ENCODE data around the gene NTPCR. TPM values are rescaled to one million over a fixed set of nuclear protein-coding genes. Genes with fewer than 3 reads are reported as not detected.

Gene NTPCR
- total and polyA plus RNA-seq, 2 donors (not counting 3 experiments of a cell fraction or from before 2014, with no cell fraction given): 13.2 to 35.3 TPM

DNA sequence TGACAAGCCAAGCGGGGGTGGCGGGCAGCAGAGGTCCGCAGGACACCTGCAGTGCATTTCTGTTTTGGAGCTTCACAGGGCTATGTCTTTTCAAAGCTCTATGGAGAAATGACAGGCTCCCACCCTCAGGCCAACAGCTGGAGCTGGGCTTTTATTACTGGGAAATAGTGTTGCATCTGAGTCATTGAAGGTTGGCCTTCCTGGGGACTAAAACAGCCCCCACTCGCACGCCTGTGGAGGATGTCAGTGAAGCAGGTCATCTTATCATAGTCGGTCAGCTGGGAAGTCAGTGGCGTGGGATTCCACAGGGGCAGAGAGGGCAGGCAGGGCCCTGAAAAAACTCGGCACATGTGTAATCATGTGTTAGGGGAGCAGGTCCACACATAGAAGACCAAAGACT is 55.3 kb downstream of the NTPCR start:
- no TSS peak for BruUV-seq (replicated peaks)
- dilution Hi-C loops (cut with MboI; ENCODE audit: extremely low pct_ligation_motif_present, low sequenced_read_pairs) (no loop called here), intact Hi-C loops (cut with micrococcal nuclease) (no loop called here)
- no peaks in the 10 kb centered on the region for H3K9me1 ChIP-seq (replicated peaks; ENCODE audit: control insufficient read depth, extremely low read depth, insufficient read depth, low read length)
- ChIA-PET POLR2A (no interaction called here), CTCF (interaction anchor here (0.8 to 1.5 kb wide), 3 partner anchors 10 to 374 kb away, joined by 3 read pairs; no protein-coding TSS in a partner anchor)
- DNase-seq (ENCODE audit: low read depth, low spot score): peak; percentile 76
- H3K9ac ChIP-seq (replicated peaks; ENCODE audit: extremely low read depth, insufficient read depth, low read length): no peak overlapping the region
- TF ChIP-seq EZH2 (IDR thresholded peaks at IDR 0.05; ENCODE audit: borderline replicate concordance, low read depth, low read length, severe bottlenecking) (no peak), MYC (IDR thresholded peaks at IDR 0.05; ENCODE audit: low read depth, low read length) (no peak), POLR2AphosphoS5 (IDR thresholded peaks at IDR 0.05; ENCODE audit: insufficient read depth, low read depth, low read length) (peak; percentile 37), JUN (IDR thresholded peaks at IDR 0.05; ENCODE audit: borderline replicate concordance, insufficient read depth, insufficient read length, low read depth) (no peak), FOS (IDR thresholded peaks at IDR 0.05; ENCODE audit: borderline replicate concordance, insufficient read depth, low read length) (no peak), GATA2 (IDR thresholded peaks at IDR 0.05; ENCODE audit: insufficient read depth, insufficient read length, low read depth, low read length) (peak; percentile 66), POLR2A (IDR thresholded peaks at IDR 0.05; ENCODE audit: low read depth, low read length) (no peak)
- TF ChIP-seq, protein P1, sequence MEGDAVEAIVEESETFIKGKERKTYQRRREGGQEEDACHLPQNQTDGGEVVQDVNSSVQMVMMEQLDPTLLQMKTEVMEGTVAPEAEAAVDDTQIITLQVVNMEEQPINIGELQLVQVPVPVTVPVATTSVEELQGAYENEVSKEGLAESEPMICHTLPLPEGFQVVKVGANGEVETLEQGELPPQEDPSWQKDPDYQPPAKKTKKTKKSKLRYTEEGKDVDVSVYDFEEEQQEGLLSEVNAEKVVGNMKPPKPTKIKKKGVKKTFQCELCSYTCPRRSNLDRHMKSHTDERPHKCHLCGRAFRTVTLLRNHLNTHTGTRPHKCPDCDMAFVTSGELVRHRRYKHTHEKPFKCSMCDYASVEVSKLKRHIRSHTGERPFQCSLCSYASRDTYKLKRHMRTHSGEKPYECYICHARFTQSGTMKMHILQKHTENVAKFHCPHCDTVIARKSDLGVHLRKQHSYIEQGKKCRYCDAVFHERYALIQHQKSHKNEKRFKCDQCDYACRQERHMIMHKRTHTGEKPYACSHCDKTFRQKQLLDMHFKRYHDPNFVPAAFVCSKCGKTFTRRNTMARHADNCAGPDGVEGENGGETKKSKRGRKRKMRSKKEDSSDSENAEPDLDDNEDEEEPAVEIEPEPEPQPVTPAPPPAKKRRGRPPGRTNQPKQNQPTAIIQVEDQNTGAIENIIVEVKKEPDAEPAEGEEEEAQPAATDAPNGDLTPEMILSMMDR (IDR thresholded peaks at IDR 0.05; ENCODE audit: extremely low read depth in 1 of 2, insufficient read depth in 1 of 2, low read depth in 1 of 2, low read length in 2 of 2): no peak
- TF ChIP-seq, protein P2, sequence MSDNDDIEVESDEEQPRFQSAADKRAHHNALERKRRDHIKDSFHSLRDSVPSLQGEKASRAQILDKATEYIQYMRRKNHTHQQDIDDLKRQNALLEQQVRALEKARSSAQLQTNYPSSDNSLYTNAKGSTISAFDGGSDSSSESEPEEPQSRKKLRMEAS (IDR thresholded peaks at IDR 0.05; ENCODE audit: insufficient read depth, insufficient read length): no peak
- no peak overlapping the region for H3K4me2 ChIP-seq (ENCODE audit: insufficient read depth, low read length)
- H4K20me1 ChIP-seq (replicated peaks; ENCODE audit: control insufficient read depth, extremely low read depth, insufficient read depth, low read length): no peaks in the 10 kb centered on the region
- no peak overlapping the region for H2AFZ ChIP-seq (ENCODE audit: low read depth, low read length)
- H3K79me2 ChIP-seq (ENCODE audit: control insufficient read depth, insufficient read depth, low read length): no peaks in the 10 kb centered on the region
- H3K4me1 ChIP-seq (ENCODE audit: control insufficient read depth, extremely low read depth, insufficient read depth, low read length): peaks cover 5% of the 10 kb centered on the region
- no peak overlapping the region for H3K4me3 ChIP-seq (replicated peaks in 1 of 3; ENCODE audit: insufficient read depth in 1 of 3, low read depth in 1 of 3, low read length in 3 of 3)
- H3K9me3 ChIP-seq (replicated peaks; ENCODE audit: control insufficient read depth, insufficient read depth, low read length): no peaks in the 10 kb centered on the region
- peak; percentile 12 for FAIRE-seq
- no peaks in the 10 kb centered on the region for H3K36me3 ChIP-seq (ENCODE audit: control insufficient read depth in 2 of 2, extremely low read depth in 1 of 2, insufficient read depth in 2 of 2, low read length in 2 of 2)
- H3K27ac ChIP-seq (ENCODE audit: insufficient read depth, low read depth, low read length): no peak overlapping the region
- no peaks in the 10 kb centered on the region for H3K27me3 ChIP-seq (ENCODE audit: control insufficient read depth in 2 of 2, insufficient read depth in 2 of 2, low read length in 2 of 2)
